Measurements from ENCODE around the gene TMEM170B.
"Not testable (repeated sequence)": the region's sequence is repeated elsewhere in the genome, so short reads cannot be mapped to it uniquely, and the experiment has no call there.

Gene TMEM170B

GRCh38 chr6:11528996-11529395 lies 8.6 kb upstream of the TMEM170B start:
- DNase-seq (ENCODE audit: low read depth, low spot score) = no peak

DNA sequence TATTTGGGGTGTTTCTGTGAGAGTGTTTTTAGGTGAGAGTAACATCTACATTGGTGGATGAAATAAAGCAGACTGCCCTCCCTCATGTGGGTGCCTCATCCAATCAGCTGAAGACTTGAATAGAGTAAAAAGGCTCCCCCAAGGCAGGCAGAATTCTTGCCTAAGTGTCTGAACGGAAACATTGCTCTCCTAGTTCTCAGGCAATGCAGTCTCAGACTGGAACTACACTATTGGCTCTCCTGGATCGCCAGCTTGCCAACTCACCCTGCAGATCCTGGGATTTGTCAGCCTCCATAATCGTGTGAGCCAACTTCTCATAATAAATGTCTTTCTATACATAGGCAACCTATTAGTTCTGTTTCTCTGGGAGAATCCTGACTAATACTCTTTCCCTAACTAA lies 5.5 kb upstream of the TMEM170B start:
- DNase-seq (ENCODE audit: low read depth, low spot score) = no peak

- no peak for DNase-seq (ENCODE audit: low read depth, low spot score)
Observed at GRCh38 chr6:11534561-11534960, 3.0 kb upstream of the TMEM170B start.

DNA sequence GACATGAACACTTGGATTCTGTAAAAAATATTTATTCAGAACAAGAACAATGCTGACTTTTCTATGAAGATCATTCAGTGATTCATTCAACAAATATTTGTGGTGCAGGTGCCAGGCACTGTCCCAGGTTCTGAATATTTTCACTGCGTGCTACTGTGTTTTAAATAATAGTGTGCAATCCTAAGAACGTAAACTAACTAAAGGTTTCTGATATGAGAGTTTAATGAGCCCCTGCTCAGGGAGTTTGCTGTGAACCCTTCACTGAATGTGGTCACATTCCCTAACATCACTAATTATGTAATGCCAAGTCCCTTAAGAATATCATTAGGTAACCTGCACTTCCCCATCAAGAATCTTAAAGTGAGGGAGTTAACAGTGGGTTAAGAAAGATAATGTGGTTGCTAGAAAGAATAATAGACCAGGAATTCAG lies 1.7 kb upstream of the TMEM170B start:
- no peak for DNase-seq (ENCODE audit: low read depth, low spot score)

GRCh38 chr6:11536795-11537194 lies 754 bp upstream of the TMEM170B start:
- DNase-seq (ENCODE audit: low read depth, low spot score) = peak; percentile 20

- DNase-seq (ENCODE audit: low read depth, low spot score) = peak; percentile 39
Observed at GRCh38 chr6:11538052-11538818, 686 bp downstream of the TMEM170B start.

- DNase-seq (ENCODE audit: low read depth, low spot score) = no peak
Observed at GRCh38 chr6:11538819-11539468, 1.4 kb downstream of the TMEM170B start.

DNA sequence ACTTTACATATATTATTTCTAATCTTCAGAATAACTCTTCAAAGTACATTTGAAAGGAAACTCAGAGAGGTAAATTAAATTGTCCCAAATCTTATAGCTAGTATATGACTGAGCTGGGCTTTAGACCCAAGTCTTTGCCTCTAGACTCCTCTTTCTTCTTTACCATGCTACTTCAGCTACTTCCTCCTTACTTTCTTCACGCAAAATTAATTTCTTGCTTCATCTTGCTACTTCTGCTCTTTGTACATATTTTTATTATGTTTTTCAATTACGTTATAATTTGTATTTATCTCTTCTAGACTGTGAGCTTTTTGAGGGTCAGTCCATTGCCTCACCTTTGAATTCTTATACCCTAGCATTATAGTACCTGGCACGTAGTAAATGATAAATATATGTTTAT lies 5.3 kb downstream of the TMEM170B start:
- DNase-seq (ENCODE audit: low read depth, low spot score) = no peak

DNA sequence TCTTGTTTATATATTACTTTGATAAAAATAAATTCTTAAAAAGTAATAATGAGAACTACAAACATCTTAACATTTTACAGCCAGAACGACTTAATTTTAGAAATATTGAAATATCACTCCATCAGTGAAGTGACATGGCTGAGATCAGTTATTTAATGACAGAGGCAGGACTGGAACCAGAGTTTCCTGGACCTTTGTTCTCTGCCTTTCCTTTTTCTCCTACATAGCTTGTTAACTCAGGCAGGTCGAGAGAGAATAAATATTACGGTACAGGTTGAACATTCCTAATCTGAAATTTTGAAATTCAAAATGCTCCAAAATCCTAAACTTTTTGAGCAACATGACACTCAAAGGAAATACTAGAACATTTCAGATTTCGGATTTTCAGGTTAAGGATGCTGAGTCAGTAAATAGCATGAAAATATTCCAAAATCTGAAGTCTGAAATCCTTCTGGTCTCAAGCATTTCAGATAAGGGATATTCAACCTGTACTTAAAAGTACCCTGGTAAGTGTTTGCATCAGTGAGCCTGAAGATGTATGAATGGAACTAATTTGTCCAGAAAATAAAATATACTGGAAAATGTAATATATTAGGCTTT lies 6.5 kb downstream of the TMEM170B start:
- DNase-seq (ENCODE audit: low read depth, low spot score) = no peak

GRCh38 chr6:11547846-11548245 lies 10.3 kb downstream of the TMEM170B start:
- not testable (repeated sequence) for DNase-seq (ENCODE audit: low read depth, low spot score)

DNA sequence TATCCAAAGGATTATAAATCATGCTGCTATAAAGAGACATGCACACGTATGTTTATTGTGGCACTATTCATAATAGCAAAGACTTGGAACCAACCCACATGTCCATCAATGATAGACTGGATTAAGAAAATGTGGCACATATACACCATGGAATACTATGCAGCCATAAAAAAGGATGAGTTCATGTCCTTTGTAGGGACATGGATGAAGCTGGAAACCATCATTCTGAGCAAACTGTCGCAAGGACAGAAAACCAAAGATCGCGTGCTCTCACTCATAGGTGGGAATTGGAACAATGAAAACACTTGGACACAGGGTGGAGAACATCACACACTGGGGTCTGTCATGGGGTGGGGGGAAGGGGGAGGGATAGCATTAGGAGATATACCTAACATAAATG lies 11.0 kb downstream of the TMEM170B start:
- DNase-seq (ENCODE audit: low read depth, low spot score) = not testable (repeated sequence)

- DNase-seq (ENCODE audit: low read depth, low spot score) = no peak
Observed at GRCh38 chr6:11551053-11551452, 13.5 kb downstream of the TMEM170B start.

DNA sequence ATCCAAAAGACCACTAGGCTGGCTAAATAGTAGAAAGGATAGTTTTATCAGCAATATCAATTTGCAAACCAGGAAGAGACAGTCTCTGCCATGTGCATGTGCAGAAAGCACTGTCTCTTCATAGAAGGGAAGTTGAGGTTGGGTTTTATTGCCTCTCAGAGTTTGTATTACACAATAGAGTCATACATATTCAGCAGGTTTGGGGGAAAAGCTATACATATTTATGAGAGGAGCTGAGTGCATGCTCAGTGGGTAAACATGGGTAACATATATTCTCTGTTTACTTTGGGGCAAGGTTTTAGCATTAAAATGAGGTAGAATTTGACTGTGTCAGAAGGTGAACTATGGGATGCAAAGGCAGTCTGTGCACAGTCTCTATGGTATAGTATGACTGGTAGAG lies 14.9 kb downstream of the TMEM170B start:
- no peak for DNase-seq (ENCODE audit: low read depth, low spot score)

GRCh38 chr6:11553824-11554223 lies 16.3 kb downstream of the TMEM170B start:
- no peak for DNase-seq (ENCODE audit: low read depth, low spot score)

- DNase-seq (ENCODE audit: low read depth, low spot score) = peak; percentile 59
Observed at GRCh38 chr6:11556309-11556708, 18.8 kb downstream of the TMEM170B start.

GRCh38 chr6:11563793-11564192 lies 26.2 kb downstream of the TMEM170B start:
- DNase-seq (ENCODE audit: low read depth, low spot score) = no peak

DNA sequence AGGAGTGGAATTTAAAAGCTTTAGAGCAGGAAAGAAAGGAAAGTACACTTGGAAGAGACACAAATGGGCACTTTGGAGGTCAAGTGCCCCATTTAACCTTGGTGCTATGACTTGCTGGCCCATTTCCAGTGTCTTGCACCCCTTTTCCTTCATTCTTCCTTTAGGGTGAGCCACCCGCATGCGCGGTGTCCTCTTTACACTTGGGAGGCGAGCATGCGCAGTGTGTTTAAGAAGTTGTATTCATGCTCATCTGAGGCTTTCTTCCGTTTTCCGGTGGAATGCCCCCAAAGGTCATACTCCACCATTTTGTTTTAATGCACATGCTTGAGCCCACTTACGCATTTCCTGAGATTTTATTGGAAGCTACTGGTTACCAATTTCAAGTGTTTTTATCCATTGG lies 29.1 kb downstream of the TMEM170B start:
- no peak for DNase-seq (ENCODE audit: low read depth, low spot score)

DNA sequence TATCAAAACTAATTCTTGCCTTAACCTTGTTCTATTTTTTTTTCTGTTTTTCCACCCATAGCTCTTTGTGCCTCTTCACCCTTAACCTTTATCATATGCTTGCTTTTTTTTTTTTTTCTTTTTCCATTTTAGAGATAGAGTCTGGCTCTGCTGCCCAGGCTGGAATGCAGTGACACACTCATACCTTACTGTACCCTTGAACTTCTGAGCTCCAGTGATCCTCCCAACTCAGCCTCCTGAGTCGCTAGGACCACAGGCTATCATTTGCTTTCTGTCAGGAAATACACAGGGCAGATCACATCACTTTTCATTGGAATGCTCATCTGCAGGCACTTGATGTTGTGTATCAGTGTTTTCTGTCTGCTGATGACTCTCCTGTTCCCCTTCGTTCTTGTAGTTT lies 33.5 kb downstream of the TMEM170B start:
- DNase-seq (ENCODE audit: low read depth, low spot score) = no peak

DNA sequence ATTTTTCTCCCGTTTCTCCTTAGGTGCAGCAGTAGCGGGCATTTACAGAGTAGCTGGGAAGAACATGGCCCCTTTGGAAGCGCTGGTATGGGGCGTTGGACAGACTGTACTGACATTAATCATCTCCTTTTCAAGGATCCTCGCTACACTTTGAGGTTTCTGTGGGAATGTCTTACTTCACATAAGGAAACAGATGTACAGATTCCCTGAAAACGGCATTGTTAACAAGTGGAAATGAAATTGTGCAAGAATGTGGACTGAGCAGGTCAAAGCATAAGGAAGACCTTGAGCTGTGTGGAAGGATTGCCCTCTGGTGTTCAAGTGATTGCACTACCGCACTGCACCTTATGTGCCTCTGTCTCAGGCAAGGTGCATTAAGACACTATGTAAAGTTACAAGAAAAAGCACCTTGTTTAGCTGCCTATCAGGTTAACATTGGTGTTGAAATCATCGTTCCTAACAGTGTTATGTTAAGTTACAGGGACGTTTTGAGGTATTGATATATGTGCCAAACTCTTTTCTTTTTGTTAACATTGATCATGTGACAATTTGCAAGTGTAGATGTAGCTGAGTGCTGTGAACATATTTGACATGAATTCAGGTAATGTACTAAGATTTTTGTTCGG lies 38.0 kb downstream of the TMEM170B start:
- DNase-seq (ENCODE audit: low read depth, low spot score) = peak; percentile 74

DNA sequence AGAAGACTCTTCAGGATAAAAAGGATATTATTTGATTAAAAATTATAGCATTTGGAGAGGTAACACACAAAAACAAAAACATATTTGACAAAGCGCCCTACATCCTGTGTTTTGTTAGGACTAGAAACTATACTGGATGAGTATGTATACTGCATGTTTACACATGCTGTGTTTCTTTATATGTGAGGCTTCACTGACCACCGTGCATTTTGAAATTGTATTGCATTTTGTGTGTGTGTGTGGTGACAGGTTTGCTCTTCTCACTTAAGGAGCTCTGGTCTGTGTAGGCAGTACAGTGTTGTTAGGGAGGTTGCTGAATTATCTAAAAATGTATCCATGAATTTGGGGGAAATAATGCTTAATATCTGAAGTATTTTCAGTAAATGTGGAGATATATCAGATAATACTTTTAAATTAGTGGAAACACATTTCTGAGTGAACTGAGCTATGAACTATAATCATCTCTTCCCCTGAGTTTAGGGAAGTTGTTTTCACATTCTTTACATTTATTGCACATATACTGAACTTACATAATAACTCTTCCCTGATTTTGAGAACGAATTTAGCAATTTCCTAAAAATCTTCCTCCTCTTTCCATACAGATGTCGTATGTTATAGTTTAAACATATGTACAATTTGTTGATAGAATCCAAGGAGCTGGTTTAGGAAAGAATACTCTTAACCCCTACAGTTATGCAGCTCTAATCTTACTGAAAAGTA lies 43.3 kb downstream of the TMEM170B start:
- no peak for DNase-seq (ENCODE audit: low read depth, low spot score)

DNA sequence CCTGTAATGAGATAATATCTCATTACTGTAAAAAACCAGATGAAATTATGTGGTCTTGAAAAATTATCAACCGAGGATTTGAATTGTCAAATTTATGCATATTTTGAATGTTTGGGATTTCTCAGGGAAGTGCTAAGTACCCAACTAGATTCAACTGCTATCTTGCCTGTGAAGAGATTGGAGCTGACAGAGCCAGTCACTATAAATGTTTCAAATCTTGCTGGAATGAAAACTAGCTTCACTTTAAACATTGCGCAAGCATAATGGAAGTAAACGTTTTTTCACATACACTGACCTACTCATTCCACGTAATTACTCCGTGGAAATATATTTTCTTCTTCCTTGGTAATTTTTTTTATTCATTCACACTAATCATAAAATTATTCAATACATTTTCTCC lies 46.7 kb downstream of the TMEM170B start:
- no peak for DNase-seq (ENCODE audit: low read depth, low spot score)

Data from ELF-1 (cell line).